Measurements from ENCODE around the gene TMEM201. TPM values are rescaled to one million over a fixed set of nuclear protein-coding genes. Genes with fewer than 3 reads are reported as not detected.

TMEM201 gene
- total and polyA plus RNA-seq, 2 of the 13 experiments (the other 11 are each of a cell fraction or from before 2014, with no cell fraction given) = 1.5 to 8.2 TPM

GRCh38 chr1:9615316-9616063, 26.8 kb downstream of the TMEM201 start (continued):
- TF ChIP-seq TGIF2 (CRISPR knock-in tag; IDR thresholded peaks at IDR 0.05) = no peak
- TF ChIP-seq XBP1 (CRISPR knock-in tag; IDR thresholded peaks at IDR 0.05) = no peak
- peak; percentile 70; the same call in 1 of the 2 replicates for TF ChIP-seq TFAP4 (IDR thresholded peaks at IDR 0.05; ENCODE audit: borderline replicate concordance, low read depth)
- TF ChIP-seq NR2F2 (IDR thresholded peaks at IDR 0.05; ENCODE audit: borderline replicate concordance, low read depth) = no peak
- TF ChIP-seq STAG1 (CRISPR knock-in tag; IDR thresholded peaks at IDR 0.05) = peak; percentile 58
- TF ChIP-seq AFF4 (CRISPR knock-in tag; IDR thresholded peaks at IDR 0.05) = no peak
- no peak for TF ChIP-seq PHF8 (CRISPR knock-in tag; IDR thresholded peaks at IDR 0.05)
- no peak for TF ChIP-seq ZNF550 (CRISPR knock-in tag; IDR thresholded peaks at IDR 0.05; ENCODE audit: borderline replicate concordance)
- no peak for TF ChIP-seq TAF15 (IDR thresholded peaks at IDR 0.05; ENCODE audit: low read depth, low read length, poor library complexity, severe bottlenecking)
- TF ChIP-seq GATAD1 (CRISPR knock-in tag; IDR thresholded peaks at IDR 0.05) = no peak
- 0 out of 2 replicates have a peak, but pooled peaks have one; percentile 17 for TF ChIP-seq ISL2 (CRISPR knock-in tag; IDR thresholded peaks at IDR 0.05)
- no peak for TF ChIP-seq FOXO1 (CRISPR knock-in tag; IDR thresholded peaks at IDR 0.05)
- no peak for TF ChIP-seq RXRB (CRISPR knock-in tag; IDR thresholded peaks at IDR 0.05; ENCODE audit: borderline replicate concordance)
- TF ChIP-seq ZC3H13 (CRISPR knock-in tag; IDR thresholded peaks at IDR 0.05) = 0 out of 2 replicates have a peak, but pooled peaks have one; percentile 47
- no peak for TF ChIP-seq IKZF1 (IDR thresholded peaks at IDR 0.05)
- TF ChIP-seq CC2D1A (CRISPR knock-in tag; IDR thresholded peaks at IDR 0.05) = no peak
- TF ChIP-seq SUZ12 (IDR thresholded peaks at IDR 0.05; ENCODE audit: low read depth, low read length) = no peak
- TF ChIP-seq ZNF607 (CRISPR knock-in tag; IDR thresholded peaks at IDR 0.05; ENCODE audit: borderline replicate concordance) = no peak
- TF ChIP-seq ZNF556 (CRISPR knock-in tag; IDR thresholded peaks at IDR 0.05; ENCODE audit: borderline replicate concordance) = no peak
- TF ChIP-seq U2AF2 (IDR thresholded peaks at IDR 0.05; ENCODE audit: low read depth, low read length) = no peak
- TF ChIP-seq ZXDC (CRISPR knock-in tag; IDR thresholded peaks at IDR 0.05) = no peak
- TF ChIP-seq IRF2 (CRISPR knock-in tag; IDR thresholded peaks at IDR 0.05) = no peak
- no peak for TF ChIP-seq KDM5A (IDR thresholded peaks at IDR 0.05; ENCODE audit: borderline replicate concordance, low read length)
- TF ChIP-seq RORA (CRISPR knock-in tag; IDR thresholded peaks at IDR 0.05) = no peak
- TF ChIP-seq RAD21 (CRISPR knock-in tag; IDR thresholded peaks at IDR 0.05) = peak; percentile 43; the same call in 1 of the 2 replicates
- 0 out of 2 replicates have a peak, but pooled peaks have one; percentile 43 for TF ChIP-seq BRD4 (CRISPR knock-in tag; IDR thresholded peaks at IDR 0.05)
